ENCODE results near the gene ADAM10. TPM values are rescaled to one million over a fixed set of nuclear protein-coding genes. Genes with fewer than 3 reads are reported as not detected.

ADAM10 gene
- total RNA-seq, 2 experiments from 2014 or later = 61.9 to 103 TPM

GRCh38 chr15:58742022-58742813 is 7.3 kb downstream of the ADAM10 start:
- POLR2A ChIA-PET = interaction anchor here (0.6 kb wide), 2 partner anchors 9 to 226 kb away, joined by 3 to 4 read pairs; no protein-coding TSS in a partner anchor
- no TSS peak for BruUV-seq (replicated peaks)
- TF ChIP-seq, protein P1, sequence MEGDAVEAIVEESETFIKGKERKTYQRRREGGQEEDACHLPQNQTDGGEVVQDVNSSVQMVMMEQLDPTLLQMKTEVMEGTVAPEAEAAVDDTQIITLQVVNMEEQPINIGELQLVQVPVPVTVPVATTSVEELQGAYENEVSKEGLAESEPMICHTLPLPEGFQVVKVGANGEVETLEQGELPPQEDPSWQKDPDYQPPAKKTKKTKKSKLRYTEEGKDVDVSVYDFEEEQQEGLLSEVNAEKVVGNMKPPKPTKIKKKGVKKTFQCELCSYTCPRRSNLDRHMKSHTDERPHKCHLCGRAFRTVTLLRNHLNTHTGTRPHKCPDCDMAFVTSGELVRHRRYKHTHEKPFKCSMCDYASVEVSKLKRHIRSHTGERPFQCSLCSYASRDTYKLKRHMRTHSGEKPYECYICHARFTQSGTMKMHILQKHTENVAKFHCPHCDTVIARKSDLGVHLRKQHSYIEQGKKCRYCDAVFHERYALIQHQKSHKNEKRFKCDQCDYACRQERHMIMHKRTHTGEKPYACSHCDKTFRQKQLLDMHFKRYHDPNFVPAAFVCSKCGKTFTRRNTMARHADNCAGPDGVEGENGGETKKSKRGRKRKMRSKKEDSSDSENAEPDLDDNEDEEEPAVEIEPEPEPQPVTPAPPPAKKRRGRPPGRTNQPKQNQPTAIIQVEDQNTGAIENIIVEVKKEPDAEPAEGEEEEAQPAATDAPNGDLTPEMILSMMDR (conservative IDR thresholded peaks at IDR 0.05; ENCODE audit: low read length) = no peak
- no peak for TF ChIP-seq EZH2phosphoT487 (IDR thresholded peaks at IDR 0.05; ENCODE audit: borderline replicate concordance, low read depth, low read length)
- DNase-seq (ENCODE audit: low spot score) = no peak
- Histone ChIP-seq H3K9me3 (ENCODE audit: low read length) (no peaks in the 10 kb centered on the region), H3K9me2 (ENCODE audit: insufficient read depth, low read length) (no peaks in the 10 kb centered on the region), H3K4me1 (ENCODE audit: insufficient read depth, low read length, poor library complexity, severe bottlenecking) (peaks cover 32% of the 10 kb centered on the region), H3K4me3 (ENCODE audit: low read depth, low read length, poor library complexity, severe bottlenecking) (no peak overlapping the region), H4K20me1 (ENCODE audit: insufficient read depth, low read length) (peaks cover 47% of the 10 kb centered on the region), H2AFZ (ENCODE audit: low read length) (no peak overlapping the region), H3K4me2 (ENCODE audit: low read length) (no peak overlapping the region), H3K27ac (ENCODE audit: low read depth, low read length, poor library complexity, severe bottlenecking) (no peak overlapping the region), H3K79me2 (ENCODE audit: insufficient read depth, low read depth, low read length) (peaks cover 98% of the 10 kb centered on the region), H3K36me3 (ENCODE audit: insufficient read depth, low read length) (peaks cover 4% of the 10 kb centered on the region; the same call in 1 of the 2 replicates)
- intact Hi-C loops (cut with micrococcal nuclease; ENCODE audit: unreplicated experiment) = loop anchor here (10.0 kb wide), 1 partner anchor 193 kb away; the partner anchor contains the start of gene SLTM
- CTCF ChIA-PET (ENCODE audit: unreplicated experiment) = no interaction called here

DNA sequence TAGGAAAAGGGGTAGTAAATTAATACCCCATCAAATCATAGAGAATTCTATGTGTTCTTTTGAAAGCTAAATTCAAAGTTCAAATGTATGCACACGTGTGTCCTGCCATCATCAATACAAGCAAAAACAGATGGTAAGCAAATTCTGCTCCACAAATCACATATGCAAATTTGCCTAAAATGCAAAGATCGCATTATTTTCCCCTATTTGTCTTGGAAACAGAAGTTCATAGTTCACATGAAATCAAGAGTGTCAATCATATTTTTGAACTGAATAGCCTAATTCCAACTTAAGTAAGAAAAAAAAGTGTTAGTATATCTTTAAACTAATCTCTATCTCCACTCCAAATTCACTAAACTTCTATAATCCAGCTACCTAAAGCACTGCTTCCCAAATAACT is 8.5 kb downstream of the ADAM10 start:
- no peak for DNase-seq (ENCODE audit: low spot score)
- H4K20me1 ChIP-seq (ENCODE audit: insufficient read depth, low read length) = peaks cover 47% of the 10 kb centered on the region
- peaks cover 20% of the 10 kb centered on the region for H3K4me1 ChIP-seq (ENCODE audit: insufficient read depth, low read length, poor library complexity, severe bottlenecking)
- H3K27ac ChIP-seq (ENCODE audit: low read depth, low read length, poor library complexity, severe bottlenecking) = no peak overlapping the region
- H3K4me3 ChIP-seq (ENCODE audit: low read depth, low read length, poor library complexity, severe bottlenecking) = no peak overlapping the region
- peaks cover 4% of the 10 kb centered on the region; the same call in 1 of the 2 replicates for H3K36me3 ChIP-seq (ENCODE audit: insufficient read depth, low read length)
- H2AFZ ChIP-seq (ENCODE audit: low read length) = no peak overlapping the region
- intact Hi-C loops (cut with micrococcal nuclease; ENCODE audit: unreplicated experiment) = loop anchor here (10.0 kb wide), 1 partner anchor 194 kb away; the partner anchor contains the start of gene SLTM
- TF ChIP-seq, protein P1 (conservative IDR thresholded peaks at IDR 0.05; ENCODE audit: low read length) = no peak
- TF ChIP-seq EZH2phosphoT487 (IDR thresholded peaks at IDR 0.05; ENCODE audit: borderline replicate concordance, low read depth, low read length) = no peak
- no peaks in the 10 kb centered on the region for H3K9me3 ChIP-seq (ENCODE audit: low read length)
- H3K79me2 ChIP-seq (ENCODE audit: insufficient read depth, low read depth, low read length) = peaks cover 98% of the 10 kb centered on the region
- ChIA-PET POLR2A (interaction anchor here (0.6 kb wide), 1 partner anchor 14 kb away, joined by 4 read pairs; no protein-coding TSS in a partner anchor), CTCF (ENCODE audit: unreplicated experiment) (interaction anchor here (0.6 kb wide), 1 partner anchor 30 kb away, joined by 3 read pairs; the partner anchor contains the start of gene MINDY2)
- H3K4me2 ChIP-seq (ENCODE audit: low read length) = no peak overlapping the region
- BruUV-seq (replicated peaks) = no TSS peak
- no peaks in the 10 kb centered on the region for H3K9me2 ChIP-seq (ENCODE audit: insufficient read depth, low read length)
